22Rv1 (cell line): ENCODE measurements around the gene DDTL.
"Not testable (repeated sequence)": the region's sequence is repeated elsewhere in the genome, so short reads cannot be mapped to it uniquely, and the experiment has no call there.

ENCODE experiments used
- CTCF ChIP-seq: fragments of 450-650 bp; IDR thresholded peaks from 2 replicates; pipeline ENCODE4 v1.5.1; 2017; ENCODE audit warnings: mild to moderate bottlenecking
- ZFX ChIP-seq: fragments of 450-650 bp; IDR thresholded peaks from 2 replicates; pipeline ENCODE4 v1.6.1; 2017; ENCODE audit warnings: antibody characterized with exemption, borderline replicate concordance

DNA sequence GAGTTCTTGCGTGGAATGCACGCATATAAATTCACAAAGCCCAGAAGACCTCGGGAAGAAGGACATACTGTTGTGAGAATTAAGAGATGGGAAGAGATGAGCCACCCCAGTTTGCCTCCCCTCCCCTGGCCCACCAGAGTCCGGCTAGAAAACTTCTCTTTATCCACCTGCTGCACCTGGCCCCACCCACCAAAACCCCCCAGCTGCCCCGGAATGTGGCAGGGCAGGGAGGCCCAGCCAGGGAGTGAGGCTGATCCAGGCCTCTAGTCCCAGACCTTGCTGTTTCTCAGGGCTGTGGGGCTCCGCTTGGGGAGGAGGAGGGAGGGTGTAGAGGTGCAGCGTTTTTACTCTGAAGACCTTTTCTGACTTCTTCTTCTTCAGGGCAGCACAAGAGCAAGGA, 13.9 kb downstream of the DDTL start:
- TF ChIP-seq CTCF, ZFX: not testable (repeated sequence)
